Calu3 (cell line): Measurements from ENCODE around the gene INSIG2. TPM values are rescaled to one million over a fixed set of nuclear protein-coding genes. Genes with fewer than 3 reads are reported as not detected.

Experiments used
- Bru-seq: library from RNA; stranded (reverse); fragments of 400-500 nt; gene quantifications from one replicate; lab custom pipeline; 2021; lab: Mats Ljungman, UMichigan
- BruChase-seq, 2 experiments: library from RNA; stranded (reverse); fragments of 400-500 nt; gene quantifications; one replicate each; lab custom pipeline; 2021; lab: Mats Ljungman, UMichigan
- BruUV-seq: library from RNA; stranded (reverse); fragments of 400-500 nt; replicated peaks from 2 replicates; lab custom pipeline; 2021; lab: Mats Ljungman, UMichigan
- CTCF ChIA-PET: fragments of 300-600 bp; sonication (Branson Sonifier 250); formaldehyde crosslinking; loops from one replicate; lab custom pipeline; 2022; ENCODE audit warnings: antibody characterized with exemption; lab: Charles Lee
- DNase-seq: peaks from one replicate; pipeline ENCODE4 v3.0.0; 2022
- H3K27ac Mint-ChIP-seq: one replicate; pipeline ENCODE4 v1.8.0; 2022; ENCODE audit warnings: mixed read lengths; ENCODE audit not compliant: unreplicated experiment
- H3K27me3 Mint-ChIP-seq: one replicate; pipeline ENCODE4 v1.8.0; 2022; ENCODE audit warnings: mixed read lengths; ENCODE audit not compliant: unreplicated experiment
- H3K36me3 Mint-ChIP-seq: one replicate; pipeline ENCODE4 v1.8.0; 2022; ENCODE audit warnings: mild to moderate bottlenecking, moderate library complexity, mixed read lengths; ENCODE audit not compliant: insufficient read depth, unreplicated experiment
- H3K4me1 Mint-ChIP-seq: one replicate; pipeline ENCODE4 v1.8.0; 2022; ENCODE audit warnings: mild to moderate bottlenecking, low read depth, mixed read lengths; ENCODE audit not compliant: unreplicated experiment
- H3K4me3 Mint-ChIP-seq: one replicate; pipeline ENCODE4 v1.8.0; 2022; ENCODE audit warnings: mild to moderate bottlenecking, low read depth, moderate library complexity, mixed read lengths; ENCODE audit not compliant: unreplicated experiment
- H3K9me3 Mint-ChIP-seq: one replicate; pipeline ENCODE4 v1.8.0; 2022; ENCODE audit warnings: low read depth, mixed read lengths; ENCODE audit not compliant: unreplicated experiment
- CTCF ChIP-seq: fragments of 200-600 bp; IDR thresholded peaks from one replicate; pipeline ENCODE4 v1.8.0; 2022; ENCODE audit warnings: antibody characterized with exemption; ENCODE audit not compliant: unreplicated experiment
- intact Hi-C: fragments of 100-400 bp; cut with micrococcal nuclease; formaldehyde crosslinking; loops from one replicate; pipeline ENCODE4 v1.10.0; 2022; ENCODE audit not compliant: unreplicated experiment
- long read RNA-seq: library from polyadenylated mRNA; stranded (forward); transcript quantifications from one replicate; pipeline ENCODE4 v2.0.0, GENCODE V29; 2022
- total RNA-seq: library from RNA; stranded (reverse); gene quantifications from 2 replicates; pipeline ENCODE4 v1.2.3, GENCODE V29; 2022

INSIG2 gene
- 64.4 and 67.1 TPM in 2 replicates for total RNA-seq
- percentile 97 among the genes with signal in this experiment for Bru-seq, nascent RNA
- percentile 96 among the genes with signal in this experiment for BruChase-seq, experiment 1, labeled RNA remaining after a 6-hour chase
- percentile 96 among the genes with signal in this experiment for BruChase-seq, experiment 2, labeled RNA remaining after a 2-hour chase
- long read RNA-seq, transcript INSIG2-201 (6 exons, 2,590 nt) = major isoform, 96 of 161 reads
- long read RNA-seq, transcript INSIG2-202 (5 exons, 574 nt) = minor isoform, 11 of 161 reads
- long read RNA-seq, partial matches to known transcripts = 8 of 161 reads
- long read RNA-seq, other reads (novel, unspliced or antisense) = 45 of 161 reads

GRCh38 chr2:118088051-118089024 is at the start of gene INSIG2:
TSS of gene INSIG2 (plus strand) at chr2:118088471. CDS start at chr2:118096557, 8,086 bp downstream.
- intact Hi-C loops = loop anchor here (2.0 kb wide), 1 partner anchor 24 kb away; no protein-coding TSS in a partner anchor
- Mint-ChIP-seq H3K9me3 (peaks cover 4% of the 10 kb centered on the region), H3K36me3 (peaks cover 18% of the 10 kb centered on the region), H3K27ac (peak within 1 kb of the TSS; percentile 76), H3K27me3 (no peaks in the 10 kb centered on the region), H3K4me3 (peak within 1 kb of the TSS; percentile 95), H3K4me1 (peaks cover 32% of the 10 kb centered on the region)
- CTCF ChIA-PET = interaction anchor here (0.6 to 1.9 kb wide), 7 partner anchors 10 to 46 kb away, joined by 3 to 9 read pairs (median 3); no protein-coding TSS in a partner anchor
- TF ChIP-seq CTCF = no peak
- peak; percentile 97 for DNase-seq
- BruUV-seq = no TSS peak

- BruUV-seq = no TSS peak
- no peak for TF ChIP-seq CTCF
- Mint-ChIP-seq H3K4me1 (peaks cover 20% of the 10 kb centered on the region), H3K36me3 (no peaks in the 10 kb centered on the region), H3K9me3 (peaks cover 4% of the 10 kb centered on the region), H3K4me3 (no peak overlapping the region), H3K27ac (no peak overlapping the region), H3K27me3 (no peaks in the 10 kb centered on the region)
- DNase-seq = no peak
- CTCF ChIA-PET = interaction anchor here (1.0 kb wide), 1 partner anchor 83 kb away, joined by 3 read pairs; no protein-coding TSS in a partner anchor
- intact Hi-C loops = no loop called here
Observed at GRCh38 chr2:118040891-118041290, 47.4 kb upstream of the INSIG2 start.

GRCh38 chr2:118044103-118044716 is 44.1 kb upstream of the INSIG2 start:
- Mint-ChIP-seq H3K36me3 (no peaks in the 10 kb centered on the region), H3K4me3 (no peak overlapping the region), H3K27me3 (no peaks in the 10 kb centered on the region), H3K9me3 (no peaks in the 10 kb centered on the region), H3K27ac (peak overlapping the region; percentile 52), H3K4me1 (peaks cover 48% of the 10 kb centered on the region)
- TF ChIP-seq CTCF = no peak
- no peak for DNase-seq
- intact Hi-C loops = no loop called here
- CTCF ChIA-PET = no interaction called here
- BruUV-seq = no TSS peak

GRCh38 chr2:118044854-118045253 is 43.4 kb upstream of the INSIG2 start:
- BruUV-seq = no TSS peak

More at GRCh38 chr2:118044854-118045253, 43.4 kb upstream of the INSIG2 start:
- H3K27me3 Mint-ChIP-seq = no peaks in the 10 kb centered on the region
- intact Hi-C loops = loop anchor here (5.0 kb wide), 2 partner anchors 142 to 812 kb away; no protein-coding TSS in a partner anchor
- H3K27ac Mint-ChIP-seq = peak overlapping the region; percentile 52
- no peaks in the 10 kb centered on the region for H3K36me3 Mint-ChIP-seq
- TF ChIP-seq CTCF = no peak
- H3K4me1 Mint-ChIP-seq = peaks cover 54% of the 10 kb centered on the region
- no peak for DNase-seq
- no peaks in the 10 kb centered on the region for H3K9me3 Mint-ChIP-seq
- no peak overlapping the region for H3K4me3 Mint-ChIP-seq
- CTCF ChIA-PET = no interaction called here
